ENCODE measurements around the gene SETD2. TPM values are rescaled to one million over a fixed set of nuclear protein-coding genes. Genes with fewer than 3 reads are reported as not detected.

Gene SETD2
- polyA plus RNA-seq, 3 donors: 3.1 to 22.4 (median 7.5) TPM

DNA sequence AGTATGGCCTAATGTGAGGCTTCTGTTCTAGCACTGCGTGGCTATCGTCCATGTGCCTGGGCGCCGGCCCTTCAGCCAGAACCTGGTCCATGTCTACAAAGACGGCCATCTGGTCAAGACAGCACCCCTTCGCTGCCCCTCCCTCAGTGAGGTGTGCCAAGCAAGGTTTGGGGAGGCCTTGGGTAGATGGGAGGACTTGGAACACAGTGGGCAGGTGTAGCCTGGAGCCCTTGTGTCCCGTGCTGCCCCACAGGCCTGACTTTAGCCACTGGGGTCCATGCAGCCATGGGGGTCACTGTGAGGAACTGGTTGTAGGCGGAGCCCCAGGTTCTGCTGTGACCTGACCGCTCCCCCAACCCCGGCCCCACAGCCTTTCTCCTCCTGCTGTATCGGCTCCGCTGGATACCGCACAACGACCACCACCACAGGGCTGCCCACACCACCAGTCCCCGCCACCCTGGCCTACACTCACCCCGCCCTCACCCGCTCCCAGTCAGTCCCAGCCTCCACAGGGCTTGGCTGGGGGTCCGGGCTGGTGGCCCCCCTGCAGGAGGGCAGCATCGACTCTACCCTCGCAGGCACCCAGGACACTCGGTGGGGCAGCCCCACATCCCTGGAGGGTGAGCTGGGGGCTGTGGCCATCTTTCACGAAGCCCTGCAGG is 167.9 kb downstream of the SETD2 start:
- H3K27ac ChIP-seq (ENCODE audit: low read depth in 1 of 2, low read length in 2 of 2): peak overlapping the region in 1 of 2 donors; percentile 3

More for the DNA sequence above, 167.9 kb downstream of the SETD2 start:
- Histone ChIP-seq H2AFZ (ENCODE audit: insufficient read depth, low read depth, low read length, poor library complexity, severe bottlenecking) (no peak overlapping the region), H3K79me2 (ENCODE audit: insufficient read depth, low read length) (peaks cover 49% of the 10 kb centered on the region), H3K36me3 (replicated peaks in 1 of 2; ENCODE audit: control insufficient read depth in 1 of 2, insufficient read depth in 2 of 2, low read length in 2 of 2) (peaks cover 100% of the 10 kb centered on the region in 2 donors), H4K20me1 (ENCODE audit: insufficient read depth, low read length) (peaks cover 100% of the 10 kb centered on the region), H3K4me3 (replicated peaks in 1 of 3; ENCODE audit: low read depth in 2 of 3, low read length in 3 of 3) (no peak overlapping the region), H3K4me1 (ENCODE audit: control insufficient read depth in 1 of 2, insufficient read depth in 2 of 2, low read length in 2 of 2) (peaks cover 9 to 26% of the 10 kb centered on the region in 2 donors), H3K4me2 (replicated peaks; ENCODE audit: extremely low read depth, low read length, poor library complexity, severe bottlenecking) (no peak overlapping the region), H3K9me3 (replicated peaks in 1 of 2; ENCODE audit: control insufficient read depth in 1 of 2, insufficient read depth in 1 of 2, low read length in 2 of 2) (no peaks in the 10 kb centered on the region), H3K9ac (ENCODE audit: insufficient read depth, low read length, poor library complexity, severe bottlenecking) (no peak overlapping the region), H3K27me3 (ENCODE audit: control insufficient read depth in 2 of 2, insufficient read depth in 2 of 2, low read length in 2 of 2) (no peaks in the 10 kb centered on the region)
- Mint-ChIP-seq H3K4me3 (no peak overlapping the region), H3K4me1 (peaks cover 24% of the 10 kb centered on the region), H3K36me3 (peaks cover 79 to 100% of the 10 kb centered on the region in 2 donors), H3K27ac (no peak overlapping the region), H3K27me3 (ENCODE audit: low read depth in 3 of 3) (peaks cover 0 to 1% (median 0%) of the 10 kb centered on the region in 3 donors), H3K9me3 (peaks cover 0 to 2% (median 0%) of the 10 kb centered on the region in 7 donors)
- WGBS (ENCODE audit: insufficient coverage): 96% methylated on average over 20 of the region's 22 CpGs
- TF ChIP-seq, protein P1, sequence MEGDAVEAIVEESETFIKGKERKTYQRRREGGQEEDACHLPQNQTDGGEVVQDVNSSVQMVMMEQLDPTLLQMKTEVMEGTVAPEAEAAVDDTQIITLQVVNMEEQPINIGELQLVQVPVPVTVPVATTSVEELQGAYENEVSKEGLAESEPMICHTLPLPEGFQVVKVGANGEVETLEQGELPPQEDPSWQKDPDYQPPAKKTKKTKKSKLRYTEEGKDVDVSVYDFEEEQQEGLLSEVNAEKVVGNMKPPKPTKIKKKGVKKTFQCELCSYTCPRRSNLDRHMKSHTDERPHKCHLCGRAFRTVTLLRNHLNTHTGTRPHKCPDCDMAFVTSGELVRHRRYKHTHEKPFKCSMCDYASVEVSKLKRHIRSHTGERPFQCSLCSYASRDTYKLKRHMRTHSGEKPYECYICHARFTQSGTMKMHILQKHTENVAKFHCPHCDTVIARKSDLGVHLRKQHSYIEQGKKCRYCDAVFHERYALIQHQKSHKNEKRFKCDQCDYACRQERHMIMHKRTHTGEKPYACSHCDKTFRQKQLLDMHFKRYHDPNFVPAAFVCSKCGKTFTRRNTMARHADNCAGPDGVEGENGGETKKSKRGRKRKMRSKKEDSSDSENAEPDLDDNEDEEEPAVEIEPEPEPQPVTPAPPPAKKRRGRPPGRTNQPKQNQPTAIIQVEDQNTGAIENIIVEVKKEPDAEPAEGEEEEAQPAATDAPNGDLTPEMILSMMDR (IDR thresholded peaks at IDR 0.05): no peak
- intact Hi-C loops (cut with micrococcal nuclease): loop anchor here (5.0 kb wide), 2 partner anchors 74 to 289 kb away; no protein-coding TSS in a partner anchor
- no peak for DNase-seq
